NCI-H187 treated with DMSO at 0.1 percent for 48 hours (cell line): Measurements from ENCODE around the gene ERCC2.
A peak's percentile ranks its signal among the peaks of the same experiment; 100 is the strongest.
"Not testable (repeated sequence)": the region's sequence is repeated elsewhere in the genome, so short reads cannot be mapped to it uniquely, and the experiment has no call there.

Source experiments
- DNase-seq: peaks from one replicate; lab custom pipeline; 2025; lab: John Stamatoyannopoulos, UW

Gene ERCC2

GRCh38 chr19:45370410-45371204, at the start of gene ERCC2:
Gene ERCC2, minus strand, starts transcription at chr19:45370573. Its CDS starts 33 bp downstream, at chr19:45370540.
- peak; percentile 84 for DNase-seq

DNA sequence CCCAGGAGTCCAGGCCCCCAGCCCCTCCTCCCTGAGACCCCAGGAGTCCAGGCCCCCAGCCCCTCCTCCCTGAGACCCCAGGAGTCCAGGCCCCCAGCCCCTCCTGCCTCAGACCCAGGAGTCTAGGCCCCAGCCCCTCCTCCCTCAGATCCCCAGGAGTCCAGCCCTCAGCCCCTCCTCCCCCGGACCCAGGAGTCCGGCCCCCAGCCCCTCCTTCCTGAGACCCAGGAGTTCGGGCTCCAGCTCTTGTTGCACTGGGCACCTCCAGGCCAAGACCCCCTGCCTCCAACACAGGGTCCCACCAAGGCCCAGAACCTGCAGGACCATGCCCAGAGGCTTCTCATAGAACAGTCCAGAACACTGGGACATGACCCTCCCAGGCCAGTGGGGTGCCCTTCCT, 49.5 kb upstream of the ERCC2 start:
- no peak for DNase-seq

GRCh38 chr19:45419396-45419795, 49.0 kb upstream of the ERCC2 start:
- no peak for DNase-seq

DNA sequence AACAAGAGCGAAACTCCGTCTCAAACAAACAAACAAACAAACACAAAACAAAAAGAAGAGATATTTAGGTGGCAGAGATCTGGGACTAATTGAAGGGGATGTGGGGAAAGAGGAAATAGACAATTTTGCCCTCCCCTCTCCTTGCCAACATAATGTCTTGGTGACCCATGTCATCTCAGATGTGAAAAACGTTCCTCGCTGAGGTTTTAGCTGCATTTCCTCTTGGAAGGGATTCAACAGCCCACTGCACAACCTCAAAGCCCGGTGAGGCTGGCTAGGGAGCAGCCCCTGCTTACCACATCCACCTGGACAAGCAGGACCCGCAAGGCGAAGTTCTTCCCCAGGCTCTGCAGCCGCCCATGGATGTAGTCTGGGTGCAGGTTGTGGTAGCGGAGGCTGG, 48.4 kb upstream of the ERCC2 start:
- DNase-seq: no peak

GRCh38 chr19:45417151-45417550, 46.8 kb upstream of the ERCC2 start:
- no peak for DNase-seq

- DNase-seq: no peak
Measured at GRCh38 chr19:45414468-45414867, 44.1 kb upstream of the ERCC2 start.

GRCh38 chr19:45413497-45413896, 43.1 kb upstream of the ERCC2 start:
- no peak for DNase-seq

GRCh38 chr19:45410330-45410729, 40.0 kb upstream of the ERCC2 start:
- DNase-seq: not testable (repeated sequence)

- DNase-seq: no peak
Measured at GRCh38 chr19:45409557-45409920, 39.2 kb upstream of the ERCC2 start.

- DNase-seq: no peak
Measured at GRCh38 chr19:45408830-45409556, 38.6 kb upstream of the ERCC2 start.

GRCh38 chr19:45408121-45408520, 37.7 kb upstream of the ERCC2 start:
- no peak for DNase-seq

DNA sequence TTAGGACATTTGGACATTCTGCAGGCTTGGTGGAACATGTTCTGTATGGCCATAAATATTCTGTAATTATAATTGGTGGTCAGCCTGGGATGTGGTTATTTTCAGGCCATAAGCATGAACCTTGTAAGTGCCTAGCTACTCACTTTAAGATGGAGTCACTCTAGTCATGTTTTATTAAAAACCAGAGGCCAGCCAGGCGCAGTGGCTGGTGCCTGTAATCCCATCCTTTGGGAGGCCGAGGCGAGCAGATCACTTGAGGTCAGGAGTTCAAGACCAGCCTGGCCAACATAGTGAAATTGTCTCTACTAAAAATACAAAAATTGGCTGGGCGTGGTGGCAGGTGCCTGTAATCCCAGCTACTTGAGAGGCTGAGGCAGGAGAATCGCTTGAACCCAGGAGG, 37.2 kb upstream of the ERCC2 start:
- DNase-seq: not testable (repeated sequence)

GRCh38 chr19:45407091-45407375, 36.7 kb upstream of the ERCC2 start:
- no peak for DNase-seq

- peak; percentile 86 for DNase-seq
Measured at GRCh38 chr19:45406226-45407090, 36.1 kb upstream of the ERCC2 start, which contains the start of gene POLR1G. Gene POLR1G, plus strand, starts transcription at chr19:45406644. Its CDS starts 53 bp downstream, at chr19:45406697.

DNA sequence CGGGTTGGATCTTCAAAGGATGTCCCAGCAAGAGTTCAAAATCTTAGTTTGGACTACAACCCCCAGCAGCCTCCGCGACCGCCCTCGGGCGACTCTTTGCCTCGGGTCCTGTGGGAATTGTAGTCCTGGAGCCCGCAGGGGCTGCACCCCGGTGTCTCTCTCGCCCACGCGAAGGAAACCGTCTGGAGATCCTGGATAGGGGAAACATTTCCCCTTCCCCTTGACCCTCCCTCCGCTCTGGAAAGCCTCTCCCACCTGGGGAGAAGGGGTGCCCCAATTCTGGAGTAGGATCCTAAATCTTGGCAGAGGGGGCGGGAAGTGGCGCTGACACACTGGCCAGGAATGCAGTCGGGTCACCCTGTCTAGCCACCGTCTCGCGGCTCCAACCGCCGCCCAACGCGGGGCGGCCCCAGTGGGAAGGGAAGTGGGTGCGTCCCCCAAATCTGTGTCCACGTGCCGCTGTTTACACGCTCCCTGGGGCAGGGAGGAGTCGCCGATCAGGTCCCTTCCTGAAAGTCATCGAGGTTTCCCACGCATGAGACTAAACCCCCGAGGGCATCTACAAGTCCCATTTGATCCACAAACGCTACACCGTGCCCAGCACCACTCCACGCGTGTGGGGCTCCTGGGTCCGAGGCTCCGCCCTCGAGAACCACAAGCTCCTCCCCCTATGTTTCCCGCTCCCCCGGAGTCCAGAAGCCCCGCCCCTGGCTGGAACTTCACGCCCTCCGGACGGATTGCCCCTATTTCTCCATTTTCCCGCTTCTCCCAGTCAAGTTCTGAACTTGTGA, 35.3 kb upstream of the ERCC2 start:
- DNase-seq: peak; percentile 86

- DNase-seq: peak; percentile 54
Measured at GRCh38 chr19:45404557-45405434, 34.4 kb upstream of the ERCC2 start, which contains the start of gene PPP1R13L. Gene PPP1R13L, minus strand, starts transcription at chr19:45405069. Its CDS starts 6,751 bp downstream, at chr19:45398318.

DNA sequence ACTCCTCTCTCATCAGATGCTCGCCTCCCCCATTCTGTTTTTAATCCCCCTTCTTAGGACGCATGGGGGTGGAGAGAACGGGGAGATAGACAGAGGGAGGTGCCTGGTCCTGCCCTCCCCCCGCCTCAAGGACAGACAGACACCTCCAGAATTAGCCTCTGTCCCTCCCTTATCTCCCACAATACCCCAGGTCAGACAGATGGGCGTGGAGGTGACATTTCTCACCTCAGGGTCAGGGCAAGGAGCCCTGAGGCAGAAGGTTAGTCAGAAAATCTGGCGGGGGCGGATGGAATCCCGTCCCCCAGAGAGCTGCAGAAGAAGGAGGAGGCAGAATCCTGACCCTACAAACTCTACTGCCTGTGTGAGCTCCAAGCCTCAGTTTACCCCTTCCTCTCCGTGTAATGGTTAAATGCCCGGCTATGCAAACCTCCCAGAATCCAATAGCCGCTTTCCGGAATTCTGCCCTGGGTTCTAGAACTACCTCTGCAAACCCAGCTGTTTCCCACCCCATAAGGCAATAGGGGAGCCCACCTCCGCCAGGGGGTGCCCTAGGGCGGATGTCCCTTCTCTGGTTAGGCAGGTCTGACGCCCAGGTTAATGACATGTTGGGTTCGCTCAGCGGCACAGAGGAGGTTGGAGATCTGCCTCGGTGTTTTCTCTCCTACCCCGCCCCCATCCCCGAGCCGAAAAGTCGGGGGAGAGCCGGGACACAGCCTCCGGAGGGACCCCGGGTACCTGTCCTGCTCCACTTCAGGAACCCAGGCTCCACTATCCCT, 33.6 kb upstream of the ERCC2 start:
- no peak for DNase-seq

- no peak for DNase-seq
Measured at GRCh38 chr19:45403272-45403671, 32.9 kb upstream of the ERCC2 start.

DNA sequence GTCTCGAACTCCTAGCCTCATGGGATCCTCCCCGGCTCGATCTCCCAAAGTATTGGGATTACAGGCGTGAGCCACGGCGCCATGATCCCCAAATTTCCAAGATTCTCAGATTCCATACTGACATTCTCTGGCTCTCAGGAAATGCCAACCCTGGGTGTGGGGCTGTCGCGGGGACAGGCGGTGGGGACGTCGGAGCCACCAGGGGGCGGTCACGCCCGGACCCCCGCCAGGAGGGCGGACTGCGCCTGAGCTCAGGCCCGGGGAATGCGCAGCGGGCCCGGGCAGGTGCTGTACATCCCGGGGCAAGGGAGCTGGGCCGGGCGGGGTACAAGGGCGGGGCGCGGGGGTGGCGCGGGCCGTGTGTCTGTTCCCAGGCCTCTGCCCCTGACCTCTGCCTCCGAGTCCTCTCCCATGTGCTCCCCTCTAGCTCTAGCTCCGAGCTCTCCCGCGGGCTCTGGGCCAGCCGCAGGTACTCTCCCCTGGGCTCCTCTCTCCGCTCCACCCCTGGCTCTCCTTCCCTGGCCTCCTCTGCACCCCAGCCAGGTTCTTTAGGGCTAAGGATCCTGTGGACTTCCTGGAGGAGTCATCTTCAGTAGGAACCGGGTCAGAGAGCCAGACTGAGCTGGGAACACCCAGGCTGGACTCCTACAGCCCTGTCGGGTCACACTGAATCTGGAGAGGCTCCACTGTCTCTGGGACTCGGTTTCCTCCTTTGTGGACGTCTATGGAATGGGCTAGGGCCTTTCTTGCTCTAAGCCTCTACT, 32.1 kb upstream of the ERCC2 start:
- no peak for DNase-seq
